Colonic mucosa (tissue), 4 donors: Measurements from ENCODE around the gene SCTR. TPM values are rescaled to one million over a fixed set of nuclear protein-coding genes. Genes with fewer than 3 reads are reported as not detected.

Experiments used
- DNase-seq: peaks from one replicate; pipeline ENCODE4 v3.0.0-alpha.2; 2020
- H3K27ac ChIP-seq: fragments of 200-600 bp; one replicate; pipeline ENCODE4 v1.8.0; 2021
- H3K27me3 ChIP-seq: fragments of 200-600 bp; one replicate; pipeline ENCODE4 v1.8.0; 2021
- H3K36me3 ChIP-seq: fragments of 200-600 bp; one replicate; pipeline ENCODE4 v1.8.0; 2021
- H3K4me1 ChIP-seq: fragments of 200-600 bp; one replicate; pipeline ENCODE4 v1.8.0; 2021; ENCODE audit warnings: mild to moderate bottlenecking
- H3K4me3 ChIP-seq: fragments of 200-600 bp; one replicate; pipeline ENCODE4 v1.8.0; 2021
- H3K9ac ChIP-seq, 2 donors: one replicate each; pipeline ENCODE4 v1.7.0; 2013; ENCODE audit warnings: control low read depth in 2 of 2, low read depth in 2 of 2, low read length in 2 of 2
- H3K9me3 ChIP-seq: fragments of 200-600 bp; one replicate; pipeline ENCODE4 v1.8.0; 2021
- intact Hi-C: fragments of 100-400 bp; cut with DNase I; formaldehyde crosslinking; loops from one replicate; pipeline ENCODE4 v1.14.1; 2022
- total RNA-seq, 2 donors: library from RNA; stranded (reverse); fragmentation: NEBNext Ultra II Directional in 1 of 2; extraction: Animal tissue kit (Norgen Biotek cat#: 25700) in 1 of 2; gene quantifications; one replicate each; pipeline ENCODE4 v1.2.1, GENCODE V29; 2021
- TF ChIP-seq, protein P1 (sequence below): fragments of 200-600 bp; IDR thresholded peaks from one replicate; pipeline ENCODE4 v1.8.0; 2022; ENCODE audit warnings: antibody characterized with exemption, mild to moderate bottlenecking
- donor health status: healthy.
- donor health status: DM: no; HTN: no; CAD: no.
- donor health status: DM: no; HTN: no; CAD: no.

The SCTR gene
- total RNA-seq, 2 donors from 2014 or later = 0.25 to 0.27 TPM

DNA sequence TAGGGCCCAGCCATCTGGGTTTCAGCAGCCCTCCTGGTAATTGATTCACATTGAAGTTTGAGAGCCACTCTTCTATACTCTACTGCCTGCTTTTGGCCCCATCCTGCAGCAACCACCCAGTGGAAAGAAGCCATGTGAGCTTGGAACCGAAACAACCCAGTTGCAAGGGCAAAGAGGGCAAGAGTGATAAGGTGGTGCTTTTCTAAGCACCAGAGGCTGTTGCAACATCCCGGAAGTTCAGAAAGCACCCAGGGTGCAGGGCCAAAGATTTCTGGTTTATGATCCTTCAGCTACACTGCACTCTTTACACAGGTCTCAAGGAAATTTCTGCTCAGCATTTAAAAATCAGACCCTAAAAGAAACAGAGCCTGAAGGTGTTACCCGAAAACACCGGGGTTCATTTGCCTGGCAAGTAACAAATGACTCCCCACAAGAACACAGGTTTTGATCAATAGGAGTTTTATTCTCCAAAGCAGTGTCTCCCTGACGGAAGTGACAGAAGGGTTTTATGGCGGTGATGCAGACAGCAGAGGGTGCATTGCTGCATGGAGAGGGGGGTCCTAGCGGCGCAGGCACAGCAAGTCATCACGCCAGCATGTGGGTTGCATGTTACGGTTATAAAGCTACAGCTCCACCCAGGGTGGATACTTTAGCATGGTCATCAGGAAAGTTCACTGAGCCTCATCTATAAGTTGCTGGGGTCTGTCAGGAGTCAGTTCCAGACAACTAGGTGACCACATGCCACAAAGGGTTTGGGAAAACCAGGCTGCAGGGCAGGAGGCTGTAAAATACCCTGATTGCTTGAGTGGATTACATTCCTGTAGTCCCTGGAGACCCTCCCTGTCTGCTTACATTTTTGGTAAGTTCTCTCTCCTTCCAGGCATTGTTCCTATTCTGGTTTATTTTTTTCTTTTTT lies 121.4 kb downstream of the SCTR start:
- Histone ChIP-seq H3K36me3 (no peaks in the 10 kb centered on the region), H3K9ac (peak overlapping the region in 1 of 2 donors; percentile 70), H3K27ac (peak overlapping the region; percentile 45), H3K9me3 (no peaks in the 10 kb centered on the region), H3K4me1 (peaks cover 5% of the 10 kb centered on the region), H3K27me3 (no peaks in the 10 kb centered on the region), H3K4me3 (no peak overlapping the region)
- intact Hi-C loops = no loop called here
- DNase-seq = peak; percentile 84
- TF ChIP-seq, protein P1, sequence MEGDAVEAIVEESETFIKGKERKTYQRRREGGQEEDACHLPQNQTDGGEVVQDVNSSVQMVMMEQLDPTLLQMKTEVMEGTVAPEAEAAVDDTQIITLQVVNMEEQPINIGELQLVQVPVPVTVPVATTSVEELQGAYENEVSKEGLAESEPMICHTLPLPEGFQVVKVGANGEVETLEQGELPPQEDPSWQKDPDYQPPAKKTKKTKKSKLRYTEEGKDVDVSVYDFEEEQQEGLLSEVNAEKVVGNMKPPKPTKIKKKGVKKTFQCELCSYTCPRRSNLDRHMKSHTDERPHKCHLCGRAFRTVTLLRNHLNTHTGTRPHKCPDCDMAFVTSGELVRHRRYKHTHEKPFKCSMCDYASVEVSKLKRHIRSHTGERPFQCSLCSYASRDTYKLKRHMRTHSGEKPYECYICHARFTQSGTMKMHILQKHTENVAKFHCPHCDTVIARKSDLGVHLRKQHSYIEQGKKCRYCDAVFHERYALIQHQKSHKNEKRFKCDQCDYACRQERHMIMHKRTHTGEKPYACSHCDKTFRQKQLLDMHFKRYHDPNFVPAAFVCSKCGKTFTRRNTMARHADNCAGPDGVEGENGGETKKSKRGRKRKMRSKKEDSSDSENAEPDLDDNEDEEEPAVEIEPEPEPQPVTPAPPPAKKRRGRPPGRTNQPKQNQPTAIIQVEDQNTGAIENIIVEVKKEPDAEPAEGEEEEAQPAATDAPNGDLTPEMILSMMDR = no peak

DNA sequence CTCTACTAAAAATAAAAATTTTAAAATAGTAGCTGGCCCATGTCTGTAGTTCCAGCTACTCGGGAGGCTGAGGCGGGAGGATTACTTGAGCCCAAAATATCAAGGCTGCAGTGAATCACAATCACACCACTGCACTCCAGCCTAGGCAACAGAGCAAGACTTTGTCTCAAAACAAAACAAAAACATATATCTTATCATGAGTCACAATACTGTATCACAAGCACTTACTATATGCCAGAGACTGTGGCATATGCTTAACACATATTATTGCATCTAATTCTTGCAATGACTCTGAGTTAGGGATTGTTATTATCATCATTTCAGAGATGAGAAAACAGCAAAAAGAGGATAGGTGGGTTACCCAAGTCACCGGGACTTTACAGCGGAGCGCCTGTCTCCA lies 122.2 kb downstream of the SCTR start:
- no peak for DNase-seq
- Histone ChIP-seq H3K27me3 (no peaks in the 10 kb centered on the region), H3K9ac (no peak overlapping the region), H3K4me1 (peaks cover 5% of the 10 kb centered on the region), H3K36me3 (no peaks in the 10 kb centered on the region), H3K9me3 (no peaks in the 10 kb centered on the region), H3K27ac (peak overlapping the region; percentile 45), H3K4me3 (no peak overlapping the region)
- TF ChIP-seq, protein P1 = no peak
- intact Hi-C loops = no loop called here

GRCh38 chr2:119397196-119397595 lies 127.1 kb downstream of the SCTR start:
- Histone ChIP-seq H3K9me3 (no peaks in the 10 kb centered on the region), H3K9ac (no peak overlapping the region), H3K27ac (no peak overlapping the region), H3K27me3 (no peaks in the 10 kb centered on the region), H3K4me3 (no peak overlapping the region), H3K36me3 (no peaks in the 10 kb centered on the region), H3K4me1 (no peaks in the 10 kb centered on the region)
- TF ChIP-seq, protein P1 = no peak
- intact Hi-C loops = no loop called here
- DNase-seq = no peak

DNA sequence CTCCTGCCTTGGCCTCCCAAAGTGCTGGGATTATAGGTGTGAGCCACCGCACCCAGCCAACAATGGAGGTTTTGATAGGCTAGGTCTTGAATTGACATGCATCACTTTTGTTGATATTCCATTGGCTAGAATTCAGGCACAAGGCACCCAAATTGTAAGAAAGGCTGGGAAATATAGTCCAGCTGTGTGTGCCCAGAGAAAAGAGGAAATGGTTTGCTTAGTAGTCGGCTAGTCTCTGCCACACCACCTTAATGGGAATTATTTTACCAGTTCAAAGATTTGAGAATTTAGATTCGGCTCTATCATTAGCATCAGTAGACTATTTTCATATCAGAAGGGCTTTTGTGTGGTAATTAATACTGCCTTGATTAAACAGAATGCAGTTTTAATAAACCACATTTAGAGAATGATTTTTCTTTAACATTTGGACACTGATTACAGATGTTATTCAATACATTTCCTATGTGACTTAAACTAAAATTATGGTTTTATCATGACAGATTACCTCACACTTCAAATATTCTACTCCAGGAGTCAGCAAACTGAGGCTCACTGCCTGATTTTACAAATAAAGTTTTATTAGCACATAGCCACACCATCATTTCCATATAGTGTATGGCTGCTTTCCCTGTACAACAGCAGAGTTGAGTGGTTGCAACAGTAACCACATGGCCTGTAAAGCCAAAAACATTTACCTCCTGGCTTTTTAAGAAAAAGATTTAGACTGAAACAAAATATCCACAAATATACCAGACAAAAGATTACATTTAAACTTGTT lies 130.1 kb downstream of the SCTR start:
- Histone ChIP-seq H3K4me1 (no peaks in the 10 kb centered on the region), H3K9me3 (no peaks in the 10 kb centered on the region), H3K36me3 (no peaks in the 10 kb centered on the region), H3K27me3 (no peaks in the 10 kb centered on the region), H3K9ac (no peak overlapping the region), H3K27ac (no peak overlapping the region), H3K4me3 (no peak overlapping the region)
- no peak for DNase-seq
- intact Hi-C loops = no loop called here
- TF ChIP-seq, protein P1 = no peak

Other genes with a start within 250 kb of the SCTR start
- gene C2orf76, start 157.6 kb downstream of the SCTR start, total RNA-seq = 1 to 10 TPM; 4.7 to 6.6 TPM
- 100 to 1,000 TPM; 275 to 291 TPM for gene DBI, start 157.5 kb downstream of the SCTR start, total RNA-seq
- gene TMEM37, start 92.6 kb downstream of the SCTR start, total RNA-seq = 10 to 100 TPM; 24.3 to 52.1 TPM
- not detected for gene CFAP221, start 20.0 kb upstream of the SCTR start, total RNA-seq
- 10 to 100 TPM; 14.9 to 26.3 TPM for gene TMEM177, start 154.7 kb upstream of the SCTR start, total RNA-seq
- 10 to 100 TPM; 20.4 to 28.2 TPM for gene PTPN4, start 235.4 kb upstream of the SCTR start, total RNA-seq